IMR-90 (cell line): ENCODE results near the gene CAPN10. TPM values are rescaled to one million over a fixed set of nuclear protein-coding genes. Genes with fewer than 3 reads are reported as not detected.

Experiments
- ATAC-seq: fragments of 200-7000 bp; cut with Tn5 transposase; 2 replicates; pipeline ENCODE4 v1.9.1; 2020; ENCODE audit warnings: low read depth, mild to moderate bottlenecking, moderate library complexity
- BruUV-seq: library from RNA; stranded (reverse); fragments of 400-500 nt; replicated peaks from 2 replicates; lab custom pipeline; 2021; lab: Mats Ljungman, UMichigan
- CTCF ChIA-PET: fragments of 300-600 bp; formaldehyde crosslinking; extraction: SDS; loops from one replicate; lab custom pipeline; 2021; ENCODE audit warnings: antibody characterized with exemption; lab: Yijun Ruan, JAX
- POLR2A ChIA-PET: fragments of 300-600 bp; sonication (Branson Sonifier 250); formaldehyde crosslinking; loops from one replicate; lab custom pipeline; 2022; ENCODE audit warnings: antibody characterized with exemption; ENCODE audit not compliant: unreplicated experiment; lab: Charles Lee
- DNase-seq: peaks from one replicate; pipeline ENCODE4 v3.0.0; 2013
- H2AFZ ChIP-seq: replicated peaks from 2 replicates; pipeline ENCODE3; 2013; ENCODE audit warnings: low read length, mild to moderate bottlenecking; ENCODE audit not compliant: poor library complexity
- H2AK5ac ChIP-seq: 2 replicates; pipeline ENCODE4 v1.6.1; 2013; ENCODE audit warnings: low read depth, low read length, inconsistent platforms
- H2AK9ac ChIP-seq: replicated peaks from 2 replicates; pipeline ENCODE3; 2013; ENCODE audit warnings: mild to moderate bottlenecking, low read depth, low read length, moderate library complexity; ENCODE audit not compliant: poor library complexity
- H2BK120ac ChIP-seq: 2 replicates; pipeline ENCODE4 v1.6.1; 2013; ENCODE audit warnings: low read depth, low read length, inconsistent platforms
- H2BK15ac ChIP-seq: 3 replicates; pipeline ENCODE4 v1.6.1; 2013; ENCODE audit warnings: low read depth, low read length, inconsistent platforms
- H2BK20ac ChIP-seq: 2 replicates; pipeline ENCODE4 v1.6.1; 2013; ENCODE audit warnings: low read depth, mild to moderate bottlenecking, inconsistent platforms, low read length, moderate library complexity
- H2BK5ac ChIP-seq: 2 replicates; pipeline ENCODE4 v1.6.1; 2013; ENCODE audit warnings: mild to moderate bottlenecking, low read depth, low read length, inconsistent platforms; ENCODE audit not compliant: poor library complexity, severe bottlenecking
- H3K14ac ChIP-seq: replicated peaks from 2 replicates; pipeline ENCODE4 v1.6.1; 2013; ENCODE audit warnings: low read depth, low read length, inconsistent platforms
- H3K18ac ChIP-seq: 2 replicates; pipeline ENCODE4 v1.6.1; 2013; ENCODE audit warnings: low read depth, low read length, control low read depth
- H3K23ac ChIP-seq: 2 replicates; pipeline ENCODE4 v1.6.1; 2013; ENCODE audit warnings: low read depth, low read length, inconsistent platforms
- H3K27ac ChIP-seq: 2 replicates; pipeline ENCODE4 v1.5.1; 2013; ENCODE audit warnings: mild to moderate bottlenecking, control low read depth, low read length; ENCODE audit not compliant: insufficient read depth
- H3K27me3 ChIP-seq: 2 replicates; pipeline ENCODE4 v1.6.1; 2013; ENCODE audit warnings: low read length; ENCODE audit not compliant: control insufficient read depth, insufficient read depth
- H3K36me3 ChIP-seq: 2 replicates; pipeline ENCODE4 v1.6.1; 2013; ENCODE audit warnings: low read length, mixed read lengths; ENCODE audit not compliant: control insufficient read depth, insufficient read depth
- H3K4ac ChIP-seq: 2 replicates; pipeline ENCODE4 v1.6.1; 2013; ENCODE audit warnings: low read depth, low read length, inconsistent platforms
- H3K4me1 ChIP-seq: 2 replicates; pipeline ENCODE4 v1.6.1; 2013; ENCODE audit warnings: low read length, mixed read lengths; ENCODE audit not compliant: control insufficient read depth, insufficient read depth
- H3K4me2 ChIP-seq: 2 replicates; pipeline ENCODE4 v1.6.1; 2013; ENCODE audit warnings: low read depth, mild to moderate bottlenecking, control low read depth, low read length, moderate library complexity
- H3K4me3 ChIP-seq: 2 replicates; pipeline ENCODE4 v1.5.1; 2013; ENCODE audit warnings: low read depth, mild to moderate bottlenecking, control low read depth, low read length, moderate library complexity; ENCODE audit not compliant: insufficient read depth
- H3K56ac ChIP-seq: 2 replicates; pipeline ENCODE4 v1.6.1; 2013; ENCODE audit warnings: low read length, inconsistent platforms; ENCODE audit not compliant: insufficient read depth; ENCODE audit errors: extremely low read depth
- H3K79me1 ChIP-seq, 2 experiments: 2 replicates each; pipeline ENCODE4 v1.6.1; 2013; ENCODE audit warnings: low read length in 2 of 2, inconsistent platforms in 1 of 2, low read depth in 1 of 2
- H3K9ac ChIP-seq: 2 replicates; pipeline ENCODE4 v1.6.1; 2013; ENCODE audit warnings: low read depth, low read length, control low read depth
- H3K9me1 ChIP-seq: 2 replicates; pipeline ENCODE4 v1.6.1; 2013; ENCODE audit warnings: low read length, inconsistent platforms; ENCODE audit not compliant: insufficient read depth
- H3K9me3 ChIP-seq: 2 replicates; pipeline ENCODE4 v1.6.1; 2013; ENCODE audit warnings: low read length; ENCODE audit not compliant: control insufficient read depth, insufficient read depth
- H4K20me1 ChIP-seq: 2 replicates; pipeline ENCODE4 v1.6.1; 2013; ENCODE audit warnings: low read length, inconsistent platforms; ENCODE audit not compliant: insufficient read depth
- H4K5ac ChIP-seq: 2 replicates; pipeline ENCODE4 v1.6.1; 2013; ENCODE audit warnings: mild to moderate bottlenecking, low read depth, low read length, control low read depth
- H4K8ac ChIP-seq, 2 experiments: 2 replicates each; pipeline ENCODE4 v1.6.1; 2013; ENCODE audit warnings: low read depth in 2 of 2, low read length in 2 of 2, control low read depth in 1 of 2, inconsistent platforms in 1 of 2
- H4K91ac ChIP-seq: 2 replicates; pipeline ENCODE4 v1.6.1; 2013; ENCODE audit warnings: low read depth, low read length, inconsistent platforms; ENCODE audit not compliant: insufficient read depth
- MAFK ChIP-seq: IDR thresholded peaks from 2 replicates; pipeline ENCODE4 v1.6.1; 2012; ENCODE audit warnings: low read depth, low read length, improper control_type of control experiment
- MAZ ChIP-seq: IDR thresholded peaks from 2 replicates; pipeline ENCODE4 v1.6.1; 2012; ENCODE audit warnings: low read depth, mild to moderate bottlenecking, low read length, improper control_type of control experiment, moderate library complexity, borderline replicate concordance
- MXI1 ChIP-seq: IDR thresholded peaks from 2 replicates; pipeline ENCODE4 v1.6.1; 2012; ENCODE audit warnings: low read depth, mild to moderate bottlenecking, low read length, moderate library complexity, borderline replicate concordance
- SMC3 ChIP-seq: fragments of 150-350 bp; IDR thresholded peaks from 2 replicates; pipeline ENCODE4 v1.6.1; 2016; ENCODE audit warnings: low read depth, mild to moderate bottlenecking, antibody characterized with exemption, low read length, moderate library complexity
- WGBS, 2 experiments: methylation state at CpG; one replicate each; pipeline versions ENCODE4 v1.1.5 to v1.1.7; 2013; ENCODE audit warnings: missing lambda C conversion rate in 2 of 2; ENCODE audit not compliant: insufficient read length in 1 of 2; ENCODE audit errors: extremely low coverage in 2 of 2; 5-methylcytosine and 5-hydroxymethylcytosine counted together
- dilution Hi-C: fragments of 300-500 bp; cut with HindIII; formaldehyde crosslinking; loops from one replicate; pipeline ENCODE4 v1.14.3; 2018; ENCODE audit warnings: low sequenced_read_pairs; ENCODE audit not compliant: unreplicated experiment
- in situ Hi-C: fragments of 300-500 bp; cut with MboI; formaldehyde crosslinking; loops from 3 replicates; pipeline ENCODE4 v1.14.3; 2019; ENCODE audit warnings: low sequenced_read_pairs, inconsistent platforms, mixed read lengths
- intact Hi-C: fragments of 100-400 bp; cut with micrococcal nuclease; formaldehyde crosslinking; loops from 2 replicates; pipeline ENCODE4 v1.10.0; 2022
- polyA plus RNA-seq, 3 experiments: library from polyadenylated mRNA; depleted of rRNA; stranded (reverse); fragments of >200 nt; gene quantifications; 2 replicates each; pipeline ENCODE4 v1.2.3, GENCODE V29; 2012; ENCODE audit warnings: low replicate concordance in 1 of 3
- total RNA-seq: library from RNA; depleted of rRNA; stranded (reverse); fragments of >200 nt; gene quantifications from 2 replicates; pipeline ENCODE4 v1.2.3, GENCODE V29; 2012
- TF ChIP-seq, protein P1 (sequence below): conservative IDR thresholded peaks from 2 replicates; pipeline ENCODE4 v1.5.1; 2012; ENCODE audit warnings: mild to moderate bottlenecking, low read depth, low read length, improper control_type of control experiment
- TF ChIP-seq, protein P2 (sequence below): fragments of 150-350 bp; IDR thresholded peaks from 2 replicates; pipeline ENCODE4 v1.6.1; 2017; ENCODE audit warnings: mild to moderate bottlenecking, antibody characterized with exemption, low read length, low read depth
- TF ChIP-seq, protein P3 (sequence below): fragments of 150-350 bp; IDR thresholded peaks from 2 replicates; pipeline ENCODE4 v1.6.1; 2016; ENCODE audit warnings: low read depth, mild to moderate bottlenecking, low read length, moderate library complexity, borderline replicate concordance

CAPN10 gene
- total and polyA plus RNA-seq, 2 of the 4 experiments (the other 2 are of a cell fraction), result 6.3 to 20.9 TPM

DNA sequence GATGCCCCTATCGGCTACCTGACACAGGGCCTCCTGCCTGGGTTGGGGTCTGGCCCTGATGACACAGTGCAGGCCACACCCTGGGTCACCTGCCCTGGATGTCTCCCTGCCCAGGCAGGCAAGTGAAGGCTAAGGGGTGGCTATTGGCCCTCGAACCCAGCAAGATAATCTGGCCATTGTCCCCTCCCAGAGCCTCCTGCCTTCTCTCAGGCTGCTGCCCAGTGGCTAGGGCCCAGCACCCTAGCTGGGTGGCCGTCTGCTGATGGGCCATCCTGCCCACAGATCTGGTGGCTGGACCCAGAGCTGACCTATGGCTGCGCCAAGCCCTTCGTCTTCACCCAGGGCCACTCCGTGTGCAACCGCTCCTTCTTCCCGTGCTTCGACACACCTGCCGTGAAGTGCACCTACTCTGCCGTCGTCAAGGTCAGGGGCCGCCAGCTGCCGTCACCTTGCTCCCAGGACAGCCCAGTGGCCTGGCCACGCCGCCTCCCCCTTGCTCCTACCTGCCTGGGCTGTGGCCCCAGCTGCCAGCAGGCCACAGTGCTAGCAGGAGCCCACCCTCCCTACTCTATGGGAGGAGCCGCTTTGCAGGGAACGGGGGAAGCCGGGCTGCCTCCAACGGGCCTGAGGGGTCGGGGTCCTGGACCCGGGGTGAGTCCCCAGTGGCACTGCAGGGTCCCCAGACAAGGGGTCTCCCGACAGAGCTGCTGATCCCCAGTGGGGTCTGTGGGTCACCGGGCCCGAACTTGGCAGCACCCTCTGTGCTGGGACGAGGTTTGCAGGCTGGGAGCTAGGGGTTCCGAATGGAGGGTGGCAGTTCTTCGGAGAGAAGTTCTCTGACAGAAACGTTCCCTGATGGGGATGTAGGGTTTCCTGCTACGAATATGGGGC is 14.1 kb upstream of the CAPN10 start:
- Histone ChIP-seq H3K4me3 (no peak overlapping the region), H2BK15ac (no peak overlapping the region), H3K4me1 (peaks cover 11% of the 10 kb centered on the region), H3K9me1 (peaks cover 12% of the 10 kb centered on the region), H3K23ac (no peak overlapping the region), H2AK5ac (no peak overlapping the region), H3K79me1 (peaks cover 7 to 41% of the 10 kb centered on the region in 2 experiments; a peak in 3 of 4 replicates), H3K27me3 (no peaks in the 10 kb centered on the region), H2BK120ac (no peak overlapping the region), H4K5ac (no peak overlapping the region), H4K91ac (no peak overlapping the region), H3K9me3 (no peaks in the 10 kb centered on the region), H3K56ac (no peak overlapping the region), H4K20me1 (peaks cover 15% of the 10 kb centered on the region), H2AFZ (no peak overlapping the region), H3K4ac (no peak overlapping the region), H3K36me3 (peaks cover 27% of the 10 kb centered on the region), H3K14ac (no peak overlapping the region), H3K27ac (no peak overlapping the region), H3K9ac (no peak overlapping the region), H2BK20ac (no peak overlapping the region), H2AK9ac (no peak overlapping the region), H3K4me2 (no peak overlapping the region), H2BK5ac (no peak overlapping the region), H4K8ac (no peak overlapping the region), H3K18ac (no peak overlapping the region)
- in situ Hi-C loops (no loop called here), dilution Hi-C loops (no loop called here), intact Hi-C loops (no loop called here)
- DNase-seq (no peak), ATAC-seq (no peak)
- POLR2A ChIA-PET, result no interaction called here
- WGBS, 2 experiments, result 89% methylated on average over 12 of the region's 30 CpGs; no CpG with 5 or more reads in 1 of the 2 experiments
- BruUV-seq, result no TSS peak
- TF ChIP-seq, protein P1, sequence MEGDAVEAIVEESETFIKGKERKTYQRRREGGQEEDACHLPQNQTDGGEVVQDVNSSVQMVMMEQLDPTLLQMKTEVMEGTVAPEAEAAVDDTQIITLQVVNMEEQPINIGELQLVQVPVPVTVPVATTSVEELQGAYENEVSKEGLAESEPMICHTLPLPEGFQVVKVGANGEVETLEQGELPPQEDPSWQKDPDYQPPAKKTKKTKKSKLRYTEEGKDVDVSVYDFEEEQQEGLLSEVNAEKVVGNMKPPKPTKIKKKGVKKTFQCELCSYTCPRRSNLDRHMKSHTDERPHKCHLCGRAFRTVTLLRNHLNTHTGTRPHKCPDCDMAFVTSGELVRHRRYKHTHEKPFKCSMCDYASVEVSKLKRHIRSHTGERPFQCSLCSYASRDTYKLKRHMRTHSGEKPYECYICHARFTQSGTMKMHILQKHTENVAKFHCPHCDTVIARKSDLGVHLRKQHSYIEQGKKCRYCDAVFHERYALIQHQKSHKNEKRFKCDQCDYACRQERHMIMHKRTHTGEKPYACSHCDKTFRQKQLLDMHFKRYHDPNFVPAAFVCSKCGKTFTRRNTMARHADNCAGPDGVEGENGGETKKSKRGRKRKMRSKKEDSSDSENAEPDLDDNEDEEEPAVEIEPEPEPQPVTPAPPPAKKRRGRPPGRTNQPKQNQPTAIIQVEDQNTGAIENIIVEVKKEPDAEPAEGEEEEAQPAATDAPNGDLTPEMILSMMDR, result no peak
- TF ChIP-seq MAZ (no peak), SMC3 (no peak), MAFK (no peak), MXI1 (no peak)
- TF ChIP-seq, protein P2, sequence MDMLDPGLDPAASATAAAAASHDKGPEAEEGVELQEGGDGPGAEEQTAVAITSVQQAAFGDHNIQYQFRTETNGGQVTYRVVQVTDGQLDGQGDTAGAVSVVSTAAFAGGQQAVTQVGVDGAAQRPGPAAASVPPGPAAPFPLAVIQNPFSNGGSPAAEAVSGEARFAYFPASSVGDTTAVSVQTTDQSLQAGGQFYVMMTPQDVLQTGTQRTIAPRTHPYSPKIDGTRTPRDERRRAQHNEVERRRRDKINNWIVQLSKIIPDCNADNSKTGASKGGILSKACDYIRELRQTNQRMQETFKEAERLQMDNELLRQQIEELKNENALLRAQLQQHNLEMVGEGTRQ, result no peak
- TF ChIP-seq, protein P3, sequence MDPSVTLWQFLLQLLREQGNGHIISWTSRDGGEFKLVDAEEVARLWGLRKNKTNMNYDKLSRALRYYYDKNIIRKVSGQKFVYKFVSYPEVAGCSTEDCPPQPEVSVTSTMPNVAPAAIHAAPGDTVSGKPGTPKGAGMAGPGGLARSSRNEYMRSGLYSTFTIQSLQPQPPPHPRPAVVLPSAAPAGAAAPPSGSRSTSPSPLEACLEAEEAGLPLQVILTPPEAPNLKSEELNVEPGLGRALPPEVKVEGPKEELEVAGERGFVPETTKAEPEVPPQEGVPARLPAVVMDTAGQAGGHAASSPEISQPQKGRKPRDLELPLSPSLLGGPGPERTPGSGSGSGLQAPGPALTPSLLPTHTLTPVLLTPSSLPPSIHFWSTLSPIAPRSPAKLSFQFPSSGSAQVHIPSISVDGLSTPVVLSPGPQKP, result no peak
- CTCF ChIA-PET, result no interaction called here
